Transverse colon (tissue), 4 donors: ENCODE measurements around the gene INAVA. TPM values are rescaled to one million over a fixed set of nuclear protein-coding genes. Genes with fewer than 3 reads are reported as not detected.

Experiments used
- DNase-seq: peaks from one replicate; pipeline ENCODE4 v3.0.0-alpha.2; 2019
- H3K27ac ChIP-seq, 4 donors: fragments of 200-600 bp; sonication (generic); 2 replicates each; pipeline ENCODE4 v1.5.1; 2016 to 2018; ENCODE audit warnings: inconsistent platforms in 4 of 4
- H3K27me3 ChIP-seq: fragments of 200-600 bp; sonication (generic); 2 replicates; pipeline ENCODE4 v1.5.1; 2017; ENCODE audit warnings: inconsistent platforms
- H3K36me3 ChIP-seq, 4 donors: fragments of 200-600 bp; sonication (generic); 2 replicates each; pipeline ENCODE4 v1.5.1; 2017 to 2019; ENCODE audit warnings: inconsistent platforms in 4 of 4
- H3K4me1 ChIP-seq, 4 donors: fragments of 200-600 bp; sonication (generic); 2 replicates each; pipeline ENCODE4 v1.5.1; 2017 to 2020; ENCODE audit warnings: inconsistent platforms in 4 of 4
- H3K4me3 ChIP-seq, 4 donors: fragments of 200-600 bp; sonication (generic); 1 replicate in 1 of 4; 2 replicates in 3 of 4; pipeline versions ENCODE4 v1.5.1 to v1.6.1; 2017 to 2019; ENCODE audit warnings: inconsistent platforms in 4 of 4
- H3K9me3 ChIP-seq, 2 donors: fragments of 200-600 bp; sonication (generic); 2 replicates each; pipeline ENCODE4 v1.5.1; 2017 to 2019; ENCODE audit warnings: inconsistent platforms in 2 of 2
- CTCF ChIP-seq, 5 experiments: fragments of 200-600 bp in 3 of 5; fragments of 450-650 bp in 2 of 5; sonication (generic) in 3 of 5; IDR thresholded peaks; 1 replicate in 2 of 5; 2 replicates in 3 of 5; pipeline ENCODE4 v1.5.1; 2016 to 2017; ENCODE audit warnings: antibody characterized with exemption in 5 of 5, inconsistent platforms in 3 of 5, mild to moderate bottlenecking in 2 of 5, moderate library complexity in 1 of 5
- EP300 ChIP-seq: sonication (generic); formaldehyde crosslinking; IDR thresholded peaks from one replicate; pipeline ENCODE4 v1.6.1; 2017; ENCODE audit warnings: antibody characterized with exemption, low read depth
- POLR2A ChIP-seq: fragments of 450-650 bp; IDR thresholded peaks from one replicate; pipeline ENCODE4 v1.6.1; 2016; ENCODE audit warnings: antibody characterized with exemption, mild to moderate bottlenecking, moderate library complexity
- POLR2AphosphoS5 ChIP-seq, 3 donors: sonication (generic); formaldehyde crosslinking; IDR thresholded peaks; one replicate each; pipeline ENCODE4 v1.6.1; 2016; ENCODE audit warnings: antibody characterized with exemption in 3 of 3
- WGBS, 2 donors: methylation state at CpG; one replicate each; pipeline ENCODE4 v1.1.5; 2018; ENCODE audit warnings: low coverage in 1 of 2; 5-methylcytosine and 5-hydroxymethylcytosine counted together
- in situ Hi-C, 4 donors: fragments of 200-750 bp; cut with MboI; loops; one replicate each; pipeline versions ENCODE4 v1.15.0 to v1.15.1; 2017; ENCODE audit warnings: low sequenced_read_pairs in 3 of 4, low pct_ligation_motif_present in 1 of 4, low pct_unique_long_range_greater_than_20kb in 1 of 4
- intact Hi-C: fragments of 100-400 bp; cut with DNase I; formaldehyde crosslinking; loops from one replicate; pipeline ENCODE4 v1.15.1; 2023; ENCODE audit warnings: low total_unique reads
- total RNA-seq, 4 donors: library from RNA; depleted of rRNA; stranded (reverse); fragments of >200 nt; gene quantifications; one replicate each; pipeline ENCODE4 v1.1.0, GENCODE V29; 2016

The INAVA gene
- total RNA-seq, 4 donors from 2014 or later = 139 to 609 (median 265) TPM

- no peak for TF ChIP-seq EP300
- TF ChIP-seq CTCF (IDR thresholded peaks at IDR 0.05) = no peak
- TF ChIP-seq POLR2AphosphoS5 (IDR thresholded peaks at IDR 0.05) = no peak
- no peak for TF ChIP-seq POLR2A
- intact Hi-C loops (no loop called here), in situ Hi-C loops (no loop called here)
- no peak for DNase-seq
- 80 to 89% methylated on average over 2 of the region's 2 CpGs for WGBS, 2 donors
- no peaks in the 10 kb centered on the region for H3K9me3 ChIP-seq
- peaks cover 11% of the 10 kb centered on the region for H3K27me3 ChIP-seq
- H3K27ac ChIP-seq = no peak overlapping the region
- peaks cover 0 to 23% (median 11%) of the 10 kb centered on the region in 4 donors for H3K4me1 ChIP-seq
- no peak overlapping the region for H3K4me3 ChIP-seq
- H3K36me3 ChIP-seq = no peaks in the 10 kb centered on the region
Observed at GRCh38 chr1:200886594-200886993, 8.1 kb upstream of the INAVA start.

GRCh38 chr1:200887036-200887435 is 7.7 kb upstream of the INAVA start:
- intact Hi-C loops (no loop called here), in situ Hi-C loops (no loop called here)
- H3K27ac ChIP-seq = no peak overlapping the region
- H3K4me1 ChIP-seq = peaks cover 0 to 27% (median 16%) of the 10 kb centered on the region in 4 donors
- no peak for DNase-seq
- peaks cover 14% of the 10 kb centered on the region for H3K27me3 ChIP-seq
- no peaks in the 10 kb centered on the region for H3K9me3 ChIP-seq
- 70 to 78% methylated on average over 4 to 11 of the region's 11 CpGs for WGBS, 2 donors
- no peaks in the 10 kb centered on the region for H3K36me3 ChIP-seq
- TF ChIP-seq CTCF (IDR thresholded peaks at IDR 0.05) (no peak), POLR2A (no peak), POLR2AphosphoS5 (IDR thresholded peaks at IDR 0.05) (no peak), EP300 (no peak)
- H3K4me3 ChIP-seq = no peak overlapping the region

DNA sequence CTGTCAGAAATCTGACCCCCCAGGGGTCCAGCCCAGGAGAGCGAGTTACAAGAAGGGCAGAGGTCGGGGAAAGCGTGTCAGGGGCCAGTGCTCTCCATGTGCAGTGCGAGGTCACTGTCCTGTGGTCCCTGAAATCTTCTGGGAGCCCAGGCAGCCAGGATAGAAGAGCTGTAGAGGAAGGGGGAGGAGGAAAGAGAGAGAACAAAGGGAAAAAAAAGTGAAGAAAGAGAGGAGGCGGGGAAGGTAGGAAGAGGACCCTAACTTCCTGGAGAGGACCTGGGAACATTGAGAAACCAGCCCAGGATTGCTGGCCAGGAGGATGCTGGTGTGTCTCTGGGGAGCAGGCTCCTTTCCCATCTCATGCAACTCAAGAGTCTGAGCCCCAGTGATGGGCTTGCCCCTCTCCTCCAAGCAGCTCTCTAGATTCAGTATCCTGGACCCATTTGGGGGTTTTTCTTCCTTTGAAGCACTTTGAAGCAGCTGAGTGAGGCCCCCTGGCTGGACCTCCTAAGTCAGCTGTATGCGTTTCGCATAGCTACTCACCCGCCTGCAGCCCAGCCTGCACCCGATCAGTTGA is 6.8 kb upstream of the INAVA start:
- Histone ChIP-seq H3K9me3 (no peaks in the 10 kb centered on the region), H3K4me3 (no peak overlapping the region), H3K27me3 (peaks cover 14% of the 10 kb centered on the region), H3K36me3 (no peaks in the 10 kb centered on the region), H3K27ac (no peak overlapping the region), H3K4me1 (peaks cover 0 to 35% (median 19%) of the 10 kb centered on the region in 4 donors)
- WGBS, 2 donors = 76 to 100% methylated on average over 1 to 9 of the region's 9 CpGs
- intact Hi-C loops = no loop called here
- in situ Hi-C loops = no loop called here
- no peak for DNase-seq
- TF ChIP-seq POLR2AphosphoS5 (IDR thresholded peaks at IDR 0.05) (no peak), EP300 (no peak), CTCF (IDR thresholded peaks at IDR 0.05) (no peak), POLR2A (no peak)

GRCh38 chr1:200888349-200888838 is 6.3 kb upstream of the INAVA start:
- intact Hi-C loops (no loop called here), in situ Hi-C loops (no loop called here)
- WGBS, 2 donors = 67% methylated on average over 7 of the region's 7 CpGs; no CpG with 5 or more reads in 1 of the 2 donors
- Histone ChIP-seq H3K27ac (no peak overlapping the region), H3K4me3 (no peak overlapping the region), H3K4me1 (peaks cover 0 to 36% (median 24%) of the 10 kb centered on the region in 4 donors), H3K27me3 (peaks cover 14% of the 10 kb centered on the region), H3K9me3 (no peaks in the 10 kb centered on the region), H3K36me3 (no peaks in the 10 kb centered on the region)
- DNase-seq = peak; percentile 69
- TF ChIP-seq POLR2AphosphoS5 (IDR thresholded peaks at IDR 0.05) = peak in 1 of 3 donors; percentile 33
- no peak for TF ChIP-seq POLR2A

GRCh38 chr1:200889571-200889970 is 5.1 kb upstream of the INAVA start:
- Histone ChIP-seq H3K27me3 (peaks cover 14% of the 10 kb centered on the region), H3K27ac (no peak overlapping the region), H3K4me1 (peaks cover 0 to 45% (median 34%) of the 10 kb centered on the region in 4 donors), H3K9me3 (no peaks in the 10 kb centered on the region), H3K4me3 (no peak overlapping the region), H3K36me3 (no peaks in the 10 kb centered on the region)
- 97 to 100% methylated on average over 1 to 2 of the region's 2 CpGs for WGBS, 2 donors
- TF ChIP-seq POLR2A (no peak), POLR2AphosphoS5 (IDR thresholded peaks at IDR 0.05) (no peak), CTCF (IDR thresholded peaks at IDR 0.05) (no peak), EP300 (no peak)
- intact Hi-C loops (no loop called here), in situ Hi-C loops (no loop called here)
- DNase-seq = no peak
